ENCODE results near the gene TH. TPM values are rescaled to one million over a fixed set of nuclear protein-coding genes. Genes with fewer than 3 reads are reported as not detected.

TH gene
- total and polyA plus RNA-seq, 2 of the 4 experiments (the other 2 are of a cell fraction), result 0.10 TPM; not detected in 1

- H4K91ac ChIP-seq (ENCODE audit: insufficient read depth, low read depth, low read length), result no peak overlapping the region
- no peak for TF ChIP-seq POLR2A (IDR thresholded peaks at IDR 0.05; ENCODE audit: low read depth, low read length)
- no peak for TF ChIP-seq USF2 (IDR thresholded peaks at IDR 0.05; ENCODE audit: low read depth, low read length)
- TF ChIP-seq ELK1 (IDR thresholded peaks at IDR 0.05; ENCODE audit: borderline replicate concordance, low read depth, low read length), result no peak
- no peak for TF ChIP-seq MAFK (IDR thresholded peaks at IDR 0.05; ENCODE audit: low read depth, low read length)
- no peak for TF ChIP-seq NFE2L2 (IDR thresholded peaks at IDR 0.05; ENCODE audit: low read depth, low read length)
- TF ChIP-seq RAD21 (IDR thresholded peaks at IDR 0.05; ENCODE audit: low read length), result no peak
- no peak for TF ChIP-seq SMC3 (IDR thresholded peaks at IDR 0.05; ENCODE audit: low read depth, low read length)
- TF ChIP-seq FOS (IDR thresholded peaks at IDR 0.05; ENCODE audit: low read depth, low read length), result no peak
- no peak overlapping the region for H2BK5ac ChIP-seq (ENCODE audit: low read depth, low read length, poor library complexity, severe bottlenecking)
- dilution Hi-C loops (cut with HindIII; ENCODE audit: low sequenced_read_pairs, unreplicated experiment), result no loop called here
- H3K27ac ChIP-seq (ENCODE audit: insufficient read depth, low read length), result no peak overlapping the region
- no peak overlapping the region for H2BK120ac ChIP-seq (ENCODE audit: low read depth, low read length)
- H2BK15ac ChIP-seq (ENCODE audit: low read depth, low read length), result no peak overlapping the region
- in situ Hi-C loops (cut with MboI; ENCODE audit: low sequenced_read_pairs), result no loop called here
- ChIA-PET POLR2A (ENCODE audit: unreplicated experiment) (no interaction called here), CTCF (no interaction called here)
- H3K4me3 ChIP-seq (ENCODE audit: insufficient read depth, low read depth, low read length), result no peak overlapping the region
- H3K36me3 ChIP-seq (ENCODE audit: control insufficient read depth, insufficient read depth, low read length), result no peaks in the 10 kb centered on the region
- no peak overlapping the region for H3K18ac ChIP-seq (ENCODE audit: low read depth, low read length)
- H3K27me3 ChIP-seq (ENCODE audit: control insufficient read depth, insufficient read depth, low read length), result peaks cover 22% of the 10 kb centered on the region
- no peak overlapping the region for H2AK9ac ChIP-seq (replicated peaks; ENCODE audit: low read depth, low read length, poor library complexity)
- H3K9me1 ChIP-seq (ENCODE audit: insufficient read depth, low read length), result no peaks in the 10 kb centered on the region
- no peak overlapping the region for H3K9ac ChIP-seq (ENCODE audit: low read depth, low read length)
- no peaks in the 10 kb centered on the region for H3K79me1 ChIP-seq (ENCODE audit: low read depth in 1 of 2, low read length in 2 of 2)
- H3K14ac ChIP-seq (replicated peaks; ENCODE audit: low read depth, low read length), result no peak overlapping the region
- no peak overlapping the region for H4K5ac ChIP-seq (ENCODE audit: low read depth, low read length)
- no peak overlapping the region for H2AFZ ChIP-seq (replicated peaks; ENCODE audit: low read length, poor library complexity)
- H3K23ac ChIP-seq (ENCODE audit: low read depth, low read length), result no peak overlapping the region
- no peak overlapping the region for H3K56ac ChIP-seq (ENCODE audit: extremely low read depth, insufficient read depth, low read length)
- no peak for ATAC-seq (ENCODE audit: low read depth)
- no peak overlapping the region for H4K8ac ChIP-seq (ENCODE audit: low read depth in 2 of 2, low read length in 2 of 2)
- WGBS, 2 experiments (ENCODE audit: extremely low coverage in 2 of 2, insufficient read length in 1 of 2), result 40% methylated on average over 1 of the region's 1 CpG; no CpG with 5 or more reads in 1 of the 2 experiments
- intact Hi-C loops (cut with micrococcal nuclease), result no loop called here
- H3K4ac ChIP-seq (ENCODE audit: low read depth, low read length), result no peak overlapping the region
- no peaks in the 10 kb centered on the region for H4K20me1 ChIP-seq (ENCODE audit: insufficient read depth, low read length)
- H3K4me1 ChIP-seq (ENCODE audit: control insufficient read depth, insufficient read depth, low read length), result peaks cover 2% of the 10 kb centered on the region
- no TSS peak for BruUV-seq (replicated peaks)
- DNase-seq, result no peak
- H3K4me2 ChIP-seq (ENCODE audit: low read depth, low read length), result no peak overlapping the region
- H3K9me3 ChIP-seq (ENCODE audit: control insufficient read depth, insufficient read depth, low read length), result peaks cover 14% of the 10 kb centered on the region
- no peak overlapping the region for H2AK5ac ChIP-seq (ENCODE audit: low read depth, low read length)
- no peak overlapping the region for H2BK20ac ChIP-seq (ENCODE audit: low read depth, low read length)
These were observed 54.9 kb downstream of the TH start for GRCh38 chr11:2116680-2117079.
